ENCODE data around the gene CD93.

The CD93 gene

DNA sequence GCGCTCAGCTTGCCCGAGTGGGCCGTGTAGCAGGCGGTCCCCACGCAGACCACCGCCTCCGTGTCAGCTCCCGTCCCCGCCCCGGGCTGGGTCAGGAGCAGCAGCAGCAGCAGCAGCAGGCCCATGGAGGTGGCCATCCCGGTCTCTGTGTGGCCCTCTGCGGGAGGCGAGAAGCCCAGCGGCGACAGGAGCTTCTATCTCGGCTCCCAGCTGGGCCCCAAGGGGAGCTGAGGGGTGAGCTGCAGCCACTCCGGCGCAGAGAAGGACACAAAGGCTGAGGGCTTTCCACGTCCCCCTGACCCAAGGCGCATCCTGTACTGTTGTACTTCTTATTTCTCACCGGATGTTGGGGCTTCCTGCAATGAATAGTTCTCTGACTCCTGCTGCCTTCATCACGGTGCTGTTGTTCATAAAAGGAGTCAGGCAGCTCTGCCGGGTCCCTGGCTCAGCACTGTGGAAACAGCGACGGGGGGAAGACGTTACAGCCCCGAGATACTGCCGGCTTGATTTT lies at the start of gene CD93:
TSS of gene CD93 (minus strand) at position 269 of the 511 bp plus-strand sequence. CDS start at position 137, 132 bp downstream.
- peak; percentile 32 for DNase-seq

DNA sequence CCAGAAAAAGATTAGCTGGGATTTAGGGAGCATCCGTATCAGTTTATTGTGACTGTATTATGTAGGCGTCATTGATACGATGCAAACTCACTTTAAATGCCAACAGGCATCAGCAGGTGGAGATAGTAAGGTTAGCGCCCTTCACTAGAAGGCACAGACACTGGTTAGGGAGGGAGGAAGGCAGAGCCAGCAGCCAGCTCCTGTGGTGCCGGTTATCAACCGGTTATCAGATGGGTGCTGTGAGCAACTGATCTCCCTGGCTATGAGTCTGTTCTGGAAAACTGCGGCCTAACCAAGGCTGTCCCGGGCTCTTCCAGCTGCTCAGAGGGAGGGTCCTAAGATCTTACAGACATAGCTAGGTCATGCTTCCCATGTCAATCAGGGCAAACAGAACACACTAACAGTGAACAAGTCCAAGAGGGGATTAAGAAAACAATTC lies 47.5 kb upstream of the CD93 start:
- no peak for DNase-seq

DNA sequence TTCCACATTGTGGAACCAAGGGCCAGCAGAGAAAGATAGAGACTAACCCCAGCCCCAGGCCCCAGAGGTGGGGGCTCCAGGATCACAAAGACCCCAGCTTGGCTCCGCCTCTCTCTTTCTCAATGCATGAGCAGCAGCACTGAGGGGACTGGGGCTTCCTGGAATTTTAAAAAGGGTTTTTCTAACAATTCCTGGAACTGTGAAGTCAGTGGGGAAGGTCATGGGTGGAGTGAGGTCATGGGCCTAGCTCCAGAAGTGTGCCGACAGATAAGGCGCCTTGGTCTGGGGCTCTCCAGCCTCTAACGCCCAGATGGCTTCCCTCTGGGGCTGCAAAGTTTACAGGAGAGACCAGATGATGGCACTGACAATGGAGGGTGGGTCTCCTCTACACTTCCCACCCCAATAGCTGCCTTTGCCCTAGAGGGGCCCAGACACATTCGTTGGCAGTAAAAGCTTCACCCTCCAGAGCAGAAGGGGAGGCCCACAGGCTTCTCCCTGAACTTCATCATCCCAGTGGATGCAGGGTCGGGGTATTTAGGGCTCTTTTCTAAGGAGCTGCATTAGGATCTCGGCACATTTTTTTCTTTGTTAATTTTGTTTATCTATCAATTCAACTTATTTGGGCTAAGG lies 46.9 kb upstream of the CD93 start:
- no peak for DNase-seq

- no peak for DNase-seq
These were observed 46.3 kb upstream of the CD93 start for GRCh38 chr20:23132293-23132929.

- no peak for DNase-seq
These were observed 45.6 kb upstream of the CD93 start for GRCh38 chr20:23131766-23132165.

GRCh38 chr20:23130622-23131140 lies 44.6 kb upstream of the CD93 start:
- DNase-seq: no peak

GRCh38 chr20:23129891-23130621 lies 43.9 kb upstream of the CD93 start:
- no peak for DNase-seq

DNA sequence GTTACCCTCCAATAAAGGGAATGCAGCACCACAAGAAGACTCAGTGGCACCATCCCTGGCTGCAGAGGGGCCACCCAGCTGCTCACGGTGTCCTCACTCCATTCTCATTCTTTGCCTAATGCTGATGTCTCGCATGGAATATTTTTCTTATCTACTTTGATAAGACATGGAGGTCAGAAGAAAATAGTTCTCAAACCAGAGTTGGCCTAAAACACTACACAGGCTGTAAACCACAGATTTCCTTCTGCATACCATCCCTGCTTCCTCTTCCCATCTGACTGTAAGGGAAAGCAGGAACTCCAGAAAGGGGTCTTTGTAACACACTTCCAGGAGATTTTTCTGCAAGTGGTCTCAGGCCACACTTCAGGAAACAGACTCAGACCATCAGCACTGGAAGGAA lies 43.1 kb upstream of the CD93 start:
- no peak for DNase-seq

- no peak for DNase-seq
These were observed 42.5 kb upstream of the CD93 start for GRCh38 chr20:23128461-23129125.

GRCh38 chr20:23127506-23128279 lies 41.6 kb upstream of the CD93 start:
- DNase-seq: no peak

DNA sequence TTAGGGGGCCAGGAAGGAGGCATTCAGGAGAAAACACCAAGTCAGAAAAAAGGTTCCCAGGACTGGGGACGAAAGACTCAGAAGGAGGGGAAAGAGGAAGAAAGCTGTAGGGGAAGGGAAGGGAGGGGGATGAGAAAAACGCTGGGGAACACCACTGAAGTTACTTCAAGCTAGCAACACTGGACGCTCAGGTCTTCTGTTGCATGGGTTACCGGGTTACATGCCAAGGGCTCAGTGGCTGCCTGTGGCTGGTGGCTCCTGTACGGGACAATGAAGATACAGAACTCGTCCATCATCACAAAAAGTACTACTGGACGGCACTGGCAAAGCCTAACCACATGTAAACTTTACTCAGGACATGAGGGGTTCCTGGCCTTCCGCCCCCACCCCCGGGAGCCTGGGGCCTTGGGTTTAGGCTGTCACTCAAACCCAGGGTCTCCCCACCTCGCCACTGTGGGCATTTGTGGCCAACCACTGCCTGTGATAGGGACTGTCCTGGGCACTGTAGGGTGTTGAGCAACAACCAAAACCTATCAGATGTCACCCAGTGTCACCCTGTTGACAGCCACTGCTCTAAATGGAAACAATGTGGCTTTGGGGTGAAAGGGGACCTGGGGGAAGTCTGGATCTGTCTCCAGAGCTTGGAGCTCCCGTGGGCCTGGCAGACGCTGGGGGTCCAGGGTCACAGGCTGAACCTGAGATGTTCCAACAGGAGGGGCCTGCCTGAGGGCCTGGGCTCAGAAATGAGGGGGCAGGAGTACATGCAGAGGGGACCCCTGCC lies 40.3 kb upstream of the CD93 start:
- no peak for DNase-seq

GRCh38 chr20:23125625-23126191 lies 39.6 kb upstream of the CD93 start:
- no peak for DNase-seq

DNA sequence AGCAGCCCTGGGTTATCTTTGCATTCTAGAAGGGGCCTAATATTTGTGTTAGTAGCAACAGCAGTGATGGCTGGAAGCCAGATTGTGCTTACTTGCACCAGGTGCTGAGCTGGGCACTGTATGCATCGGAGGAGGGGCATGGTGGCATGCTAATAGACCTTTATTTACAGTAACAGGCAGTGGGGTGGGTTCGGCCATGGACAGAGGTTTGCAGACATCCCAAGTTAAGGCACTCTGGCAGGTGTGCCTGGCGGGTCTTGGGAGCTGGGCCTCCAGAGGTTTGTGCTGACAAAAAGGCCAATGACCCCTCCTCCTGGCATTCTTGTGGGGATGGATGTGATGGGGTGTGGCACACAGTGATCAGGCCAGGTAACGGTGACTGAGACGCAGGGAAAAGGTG lies 39.0 kb upstream of the CD93 start:
- DNase-seq: no peak

DNA sequence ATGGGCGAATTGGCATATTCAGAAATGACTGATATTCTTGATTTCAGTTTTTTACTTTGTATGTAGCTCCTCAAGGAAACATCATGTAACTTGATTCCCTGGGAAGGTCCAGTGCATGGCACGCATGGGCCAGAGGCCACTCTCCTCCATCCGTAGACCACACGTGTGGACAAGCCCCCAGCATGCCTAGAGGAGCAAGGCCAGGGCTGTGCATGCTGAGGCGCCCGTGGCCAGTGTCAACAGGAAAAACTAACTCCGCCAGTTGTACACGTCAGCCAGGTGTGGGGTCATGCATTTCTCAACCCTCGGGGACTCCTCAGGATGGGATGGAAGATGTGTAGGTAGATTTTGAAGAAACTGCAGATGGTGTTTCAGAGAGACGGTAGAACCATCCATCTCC lies 37.8 kb upstream of the CD93 start:
- DNase-seq: no peak

GRCh38 chr20:23122796-23123655 lies 36.9 kb upstream of the CD93 start:
- DNase-seq: no peak

GRCh38 chr20:23122321-23122720 lies 36.2 kb upstream of the CD93 start:
- DNase-seq: no peak

- no peak for DNase-seq
These were observed 35.7 kb upstream of the CD93 start for GRCh38 chr20:23121751-23122320.

GRCh38 chr20:23120936-23121750 lies 35.0 kb upstream of the CD93 start:
- no peak for DNase-seq

GRCh38 chr20:23120261-23120660 lies 34.1 kb upstream of the CD93 start:
- DNase-seq: no peak
